Liver (tissue), 9 donors: ENCODE data around the gene NR6A1. TPM values are rescaled to one million over a fixed set of nuclear protein-coding genes. Genes with fewer than 3 reads are reported as not detected.

Source experiments
- DNase-seq: peaks from one replicate; pipeline ENCODE4 v3.0.0-alpha.2; 2017; ENCODE audit warnings: low spot score
- H3K27ac ChIP-seq, 2 donors: one replicate each; pipeline ENCODE4 v1.7.0; 2013; ENCODE audit warnings: inconsistent platforms in 2 of 2, low read length in 2 of 2, control low read depth in 1 of 2, low read depth in 1 of 2, mild to moderate bottlenecking in 1 of 2
- H3K27me3 ChIP-seq, 4 donors: one replicate each; pipeline versions ENCODE4 v1.6.1 to v1.7.0; 2013; ENCODE audit warnings: low read length in 3 of 4, inconsistent platforms in 1 of 4, mild to moderate bottlenecking in 1 of 4, moderate library complexity in 1 of 4; ENCODE audit not compliant: control insufficient read depth in 4 of 4, insufficient read depth in 4 of 4
- H3K36me3 ChIP-seq, 4 donors: one replicate each; pipeline versions ENCODE4 v1.6.1 to v1.7.0; 2013; ENCODE audit warnings: low read length in 3 of 4, mild to moderate bottlenecking in 3 of 4, low read depth in 1 of 4, moderate library complexity in 1 of 4; ENCODE audit not compliant: control insufficient read depth in 4 of 4, insufficient read depth in 3 of 4
- H3K4me1 ChIP-seq, 4 donors: one replicate each; pipeline versions ENCODE4 v1.6.1 to v1.7.0; 2013; ENCODE audit warnings: low read length in 3 of 4, mild to moderate bottlenecking in 3 of 4, moderate library complexity in 1 of 4; ENCODE audit not compliant: control insufficient read depth in 4 of 4, insufficient read depth in 4 of 4
- H3K4me3 ChIP-seq, 3 donors: one replicate each; pipeline versions ENCODE4 v1.6.1 to v1.7.0; 2013; ENCODE audit warnings: low read length in 3 of 3, control low read depth in 1 of 3, low read depth in 1 of 3, mild to moderate bottlenecking in 1 of 3
- H3K9ac ChIP-seq, 2 donors: one replicate each; pipeline ENCODE4 v1.7.0; 2013; ENCODE audit warnings: low read length in 2 of 2, mild to moderate bottlenecking in 2 of 2, moderate library complexity in 2 of 2, control low read depth in 1 of 2, low read depth in 1 of 2
- H3K9me3 ChIP-seq, 4 donors: one replicate each; pipeline versions ENCODE4 v1.6.1 to v1.7.0; 2013; ENCODE audit warnings: low read length in 3 of 4; ENCODE audit not compliant: control insufficient read depth in 4 of 4
- EGR1 ChIP-seq, 2 donors: IDR thresholded peaks; 2 replicates each; pipeline ENCODE4 v1.6.1; 2016 to 2018; ENCODE audit warnings: antibody characterized with exemption in 2 of 2, low read depth in 2 of 2
- FOXA1 ChIP-seq: IDR thresholded peaks from 2 replicates; pipeline ENCODE4 v1.6.1; 2016; ENCODE audit warnings: antibody characterized with exemption
- FOXA2 ChIP-seq: IDR thresholded peaks from 2 replicates; pipeline ENCODE4 v1.6.1; 2016; ENCODE audit warnings: antibody characterized with exemption
- GABPA ChIP-seq, 2 donors: IDR thresholded peaks in 1 of 2; conservative IDR thresholded peaks in 1 of 2; 2 replicates each; pipeline ENCODE4 v1.6.1; 2016; ENCODE audit warnings: antibody characterized with exemption in 2 of 2, mild to moderate bottlenecking in 1 of 2, moderate library complexity in 1 of 2
- HNF4A ChIP-seq, 2 donors: conservative IDR thresholded peaks; 2 replicates each; pipeline ENCODE4 v1.6.1; 2016; ENCODE audit warnings: antibody characterized with exemption in 2 of 2, mild to moderate bottlenecking in 2 of 2
- HNF4G ChIP-seq: IDR thresholded peaks from 2 replicates; pipeline ENCODE4 v1.6.1; 2016; ENCODE audit warnings: antibody characterized with exemption
- JUND ChIP-seq, 2 donors: IDR thresholded peaks; 2 replicates each; pipeline ENCODE4 v1.6.1; 2016; ENCODE audit warnings: antibody characterized with exemption in 2 of 2
- NR2F2 ChIP-seq: IDR thresholded peaks from 2 replicates; pipeline ENCODE4 v1.6.1; 2016; ENCODE audit warnings: antibody characterized with exemption
- RAD21 ChIP-seq, 2 donors: IDR thresholded peaks; 2 replicates each; pipeline ENCODE4 v1.6.1; 2016; ENCODE audit warnings: antibody characterized with exemption in 2 of 2, mild to moderate bottlenecking in 2 of 2
- RXRA ChIP-seq, 2 donors: IDR thresholded peaks; 2 replicates each; pipeline ENCODE4 v1.6.1; 2017 to 2018; ENCODE audit warnings: antibody characterized with exemption in 2 of 2, mild to moderate bottlenecking in 1 of 2
- SP1 ChIP-seq: IDR thresholded peaks from 2 replicates; pipeline ENCODE4 v1.6.1; 2018; ENCODE audit warnings: antibody characterized with exemption, mild to moderate bottlenecking
- TAF1 ChIP-seq: conservative IDR thresholded peaks from 2 replicates; pipeline ENCODE4 v1.6.1; 2016; ENCODE audit warnings: antibody characterized with exemption, mild to moderate bottlenecking
- YY1 ChIP-seq: IDR thresholded peaks from 2 replicates; pipeline ENCODE4 v1.6.1; 2016; ENCODE audit warnings: antibody characterized with exemption, mild to moderate bottlenecking
- WGBS: extraction: QIAGEN DNeasy Blood & Tissue Kit; methylation state at CpG from one replicate; pipeline ENCODE4 v1.1.7; 2013; 5-methylcytosine and 5-hydroxymethylcytosine counted together
- polyA plus RNA-seq, 2 donors: library from polyadenylated mRNA; stranded (reverse) in 1 of 2; unstranded in 1 of 2; fragments of 200-250 nt in 1 of 2; fragments of >200 nt in 1 of 2; fragmentation: Nextera tagmentation in 1 of 2; extraction: Ambion mirVana in 1 of 2; gene quantifications; one replicate each; pipeline versions ENCODE4 v1.2.1 to v1.2.3, GENCODE V29; 2013 to 2015
- total RNA-seq, 2 donors: library from RNA; depleted of rRNA; stranded (reverse); fragments of >200 nt; gene quantifications; one replicate each; pipeline ENCODE4 v1.2.3, GENCODE V29; 2014
- TF ChIP-seq, protein P1 (sequence below): IDR thresholded peaks from 2 replicates; pipeline ENCODE4 v1.6.1; 2016; ENCODE audit warnings: antibody characterized with exemption
- TF ChIP-seq, protein P2 (sequence below): IDR thresholded peaks from 2 replicates; pipeline ENCODE4 v1.6.1; 2016; ENCODE audit warnings: antibody characterized with exemption
- TF ChIP-seq, protein P3 (sequence below): IDR thresholded peaks from 2 replicates; pipeline ENCODE4 v1.6.1; 2016; ENCODE audit warnings: antibody characterized with exemption
- TF ChIP-seq, protein P4 (sequence below): IDR thresholded peaks from 2 replicates; pipeline ENCODE4 v1.6.1; 2016; ENCODE audit warnings: antibody characterized with exemption, mild to moderate bottlenecking
- TF ChIP-seq, protein P5 (sequence below): fragments of 150-350 bp; IDR thresholded peaks from 2 replicates; pipeline ENCODE4 v1.5.1; 2017; ENCODE audit warnings: improper control_type of control experiment, low read depth, low read length; ENCODE audit not compliant: missing input control
- donor health status: healthy.
- donor health status: healthy.
- donor health status: healthy.
- donor health status: healthy.
- donor health status: healthy.

The NR6A1 gene
- total and polyA plus RNA-seq, 4 donors = 0.72 to 6.1 (median 2.1) TPM

DNA sequence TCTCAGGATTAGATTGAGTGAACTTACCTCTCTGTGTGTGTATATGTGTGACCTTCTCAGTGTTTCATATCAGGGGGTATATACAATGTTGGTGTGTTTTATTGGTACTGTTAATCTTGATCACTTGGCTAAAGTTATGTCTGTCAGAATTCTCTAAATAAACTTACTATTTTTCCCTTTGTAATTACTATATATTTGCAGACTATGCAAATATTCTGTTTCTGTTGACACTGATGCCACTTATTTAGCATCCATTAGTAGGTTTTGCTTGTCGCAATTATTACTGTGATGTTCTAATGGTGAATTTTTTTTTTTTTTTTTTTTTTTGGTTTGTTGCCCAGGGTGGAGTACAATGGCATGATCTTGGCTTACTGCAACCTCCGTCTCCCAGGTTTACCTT lies 221.0 kb downstream of the NR6A1 start:
- H3K4me3 ChIP-seq = no peak overlapping the region
- no peak overlapping the region for H3K9ac ChIP-seq
- no peak overlapping the region for H3K27ac ChIP-seq
- DNase-seq = no peak
- H3K4me1 ChIP-seq = no peaks in the 10 kb centered on the region
- TF ChIP-seq TAF1 = no peak
- no peak for TF ChIP-seq FOXA2
- TF ChIP-seq, protein P1, sequence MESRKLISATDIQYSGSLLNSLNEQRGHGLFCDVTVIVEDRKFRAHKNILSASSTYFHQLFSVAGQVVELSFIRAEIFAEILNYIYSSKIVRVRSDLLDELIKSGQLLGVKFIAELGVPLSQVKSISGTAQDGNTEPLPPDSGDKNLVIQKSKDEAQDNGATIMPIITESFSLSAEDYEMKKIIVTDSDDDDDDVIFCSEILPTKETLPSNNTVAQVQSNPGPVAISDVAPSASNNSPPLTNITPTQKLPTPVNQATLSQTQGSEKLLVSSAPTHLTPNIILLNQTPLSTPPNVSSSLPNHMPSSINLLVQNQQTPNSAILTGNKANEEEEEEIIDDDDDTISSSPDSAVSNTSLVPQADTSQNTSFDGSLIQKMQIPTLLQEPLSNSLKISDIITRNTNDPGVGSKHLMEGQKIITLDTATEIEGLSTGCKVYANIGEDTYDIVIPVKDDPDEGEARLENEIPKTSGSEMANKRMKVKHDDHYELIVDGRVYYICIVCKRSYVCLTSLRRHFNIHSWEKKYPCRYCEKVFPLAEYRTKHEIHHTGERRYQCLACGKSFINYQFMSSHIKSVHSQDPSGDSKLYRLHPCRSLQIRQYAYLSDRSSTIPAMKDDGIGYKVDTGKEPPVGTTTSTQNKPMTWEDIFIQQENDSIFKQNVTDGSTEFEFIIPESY = no peak
- TF ChIP-seq RAD21 (IDR thresholded peaks at IDR 0.05) = no peak
- TF ChIP-seq GABPA (IDR thresholded peaks at IDR 0.05 in 1 of 2, conservative IDR thresholded peaks at IDR 0.05 in 1 of 2) = no peak
- no peak for TF ChIP-seq NR2F2
- TF ChIP-seq HNF4G = no peak
- TF ChIP-seq EGR1 (IDR thresholded peaks at IDR 0.05; ENCODE audit: low read depth in 2 of 2) = no peak
- no peak for TF ChIP-seq SP1
- TF ChIP-seq JUND (IDR thresholded peaks at IDR 0.05) = no peak
- no peak for TF ChIP-seq RXRA (IDR thresholded peaks at IDR 0.05)
- TF ChIP-seq, protein P2, sequence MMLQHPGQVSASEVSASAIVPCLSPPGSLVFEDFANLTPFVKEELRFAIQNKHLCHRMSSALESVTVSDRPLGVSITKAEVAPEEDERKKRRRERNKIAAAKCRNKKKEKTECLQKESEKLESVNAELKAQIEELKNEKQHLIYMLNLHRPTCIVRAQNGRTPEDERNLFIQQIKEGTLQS = no peak
- TF ChIP-seq, protein P3, sequence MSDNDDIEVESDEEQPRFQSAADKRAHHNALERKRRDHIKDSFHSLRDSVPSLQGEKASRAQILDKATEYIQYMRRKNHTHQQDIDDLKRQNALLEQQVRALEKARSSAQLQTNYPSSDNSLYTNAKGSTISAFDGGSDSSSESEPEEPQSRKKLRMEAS = no peak
- no peak for TF ChIP-seq FOXA1
- no peak for TF ChIP-seq HNF4A (conservative IDR thresholded peaks at IDR 0.05)
- TF ChIP-seq, protein P4, sequence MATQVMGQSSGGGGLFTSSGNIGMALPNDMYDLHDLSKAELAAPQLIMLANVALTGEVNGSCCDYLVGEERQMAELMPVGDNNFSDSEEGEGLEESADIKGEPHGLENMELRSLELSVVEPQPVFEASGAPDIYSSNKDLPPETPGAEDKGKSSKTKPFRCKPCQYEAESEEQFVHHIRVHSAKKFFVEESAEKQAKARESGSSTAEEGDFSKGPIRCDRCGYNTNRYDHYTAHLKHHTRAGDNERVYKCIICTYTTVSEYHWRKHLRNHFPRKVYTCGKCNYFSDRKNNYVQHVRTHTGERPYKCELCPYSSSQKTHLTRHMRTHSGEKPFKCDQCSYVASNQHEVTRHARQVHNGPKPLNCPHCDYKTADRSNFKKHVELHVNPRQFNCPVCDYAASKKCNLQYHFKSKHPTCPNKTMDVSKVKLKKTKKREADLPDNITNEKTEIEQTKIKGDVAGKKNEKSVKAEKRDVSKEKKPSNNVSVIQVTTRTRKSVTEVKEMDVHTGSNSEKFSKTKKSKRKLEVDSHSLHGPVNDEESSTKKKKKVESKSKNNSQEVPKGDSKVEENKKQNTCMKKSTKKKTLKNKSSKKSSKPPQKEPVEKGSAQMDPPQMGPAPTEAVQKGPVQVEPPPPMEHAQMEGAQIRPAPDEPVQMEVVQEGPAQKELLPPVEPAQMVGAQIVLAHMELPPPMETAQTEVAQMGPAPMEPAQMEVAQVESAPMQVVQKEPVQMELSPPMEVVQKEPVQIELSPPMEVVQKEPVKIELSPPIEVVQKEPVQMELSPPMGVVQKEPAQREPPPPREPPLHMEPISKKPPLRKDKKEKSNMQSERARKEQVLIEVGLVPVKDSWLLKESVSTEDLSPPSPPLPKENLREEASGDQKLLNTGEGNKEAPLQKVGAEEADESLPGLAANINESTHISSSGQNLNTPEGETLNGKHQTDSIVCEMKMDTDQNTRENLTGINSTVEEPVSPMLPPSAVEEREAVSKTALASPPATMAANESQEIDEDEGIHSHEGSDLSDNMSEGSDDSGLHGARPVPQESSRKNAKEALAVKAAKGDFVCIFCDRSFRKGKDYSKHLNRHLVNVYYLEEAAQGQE = no peak
- TF ChIP-seq, protein P5, sequence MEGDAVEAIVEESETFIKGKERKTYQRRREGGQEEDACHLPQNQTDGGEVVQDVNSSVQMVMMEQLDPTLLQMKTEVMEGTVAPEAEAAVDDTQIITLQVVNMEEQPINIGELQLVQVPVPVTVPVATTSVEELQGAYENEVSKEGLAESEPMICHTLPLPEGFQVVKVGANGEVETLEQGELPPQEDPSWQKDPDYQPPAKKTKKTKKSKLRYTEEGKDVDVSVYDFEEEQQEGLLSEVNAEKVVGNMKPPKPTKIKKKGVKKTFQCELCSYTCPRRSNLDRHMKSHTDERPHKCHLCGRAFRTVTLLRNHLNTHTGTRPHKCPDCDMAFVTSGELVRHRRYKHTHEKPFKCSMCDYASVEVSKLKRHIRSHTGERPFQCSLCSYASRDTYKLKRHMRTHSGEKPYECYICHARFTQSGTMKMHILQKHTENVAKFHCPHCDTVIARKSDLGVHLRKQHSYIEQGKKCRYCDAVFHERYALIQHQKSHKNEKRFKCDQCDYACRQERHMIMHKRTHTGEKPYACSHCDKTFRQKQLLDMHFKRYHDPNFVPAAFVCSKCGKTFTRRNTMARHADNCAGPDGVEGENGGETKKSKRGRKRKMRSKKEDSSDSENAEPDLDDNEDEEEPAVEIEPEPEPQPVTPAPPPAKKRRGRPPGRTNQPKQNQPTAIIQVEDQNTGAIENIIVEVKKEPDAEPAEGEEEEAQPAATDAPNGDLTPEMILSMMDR = no peak
- no peak for TF ChIP-seq YY1
- no peaks in the 10 kb centered on the region for H3K36me3 ChIP-seq
- no peaks in the 10 kb centered on the region for H3K27me3 ChIP-seq
- 95% methylated on average over 2 of the region's 2 CpGs for WGBS
- H3K9me3 ChIP-seq = no peaks in the 10 kb centered on the region
